NCI-H526 treated with DMSO at 0.1 percent for 48 hours (cell line): Measurements from ENCODE around the gene MYCT1.
"Not testable (repeated sequence)": the region's sequence is repeated elsewhere in the genome, so short reads cannot be mapped to it uniquely, and the experiment has no call there.

Source experiments
- DNase-seq: peaks from one replicate; lab custom pipeline; 2025; lab: John Stamatoyannopoulos, UW

The MYCT1 gene, protein sequence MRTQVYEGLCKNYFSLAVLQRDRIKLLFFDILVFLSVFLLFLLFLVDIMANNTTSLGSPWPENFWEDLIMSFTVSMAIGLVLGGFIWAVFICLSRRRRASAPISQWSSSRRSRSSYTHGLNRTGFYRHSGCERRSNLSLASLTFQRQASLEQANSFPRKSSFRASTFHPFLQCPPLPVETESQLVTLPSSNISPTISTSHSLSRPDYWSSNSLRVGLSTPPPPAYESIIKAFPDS

DNA sequence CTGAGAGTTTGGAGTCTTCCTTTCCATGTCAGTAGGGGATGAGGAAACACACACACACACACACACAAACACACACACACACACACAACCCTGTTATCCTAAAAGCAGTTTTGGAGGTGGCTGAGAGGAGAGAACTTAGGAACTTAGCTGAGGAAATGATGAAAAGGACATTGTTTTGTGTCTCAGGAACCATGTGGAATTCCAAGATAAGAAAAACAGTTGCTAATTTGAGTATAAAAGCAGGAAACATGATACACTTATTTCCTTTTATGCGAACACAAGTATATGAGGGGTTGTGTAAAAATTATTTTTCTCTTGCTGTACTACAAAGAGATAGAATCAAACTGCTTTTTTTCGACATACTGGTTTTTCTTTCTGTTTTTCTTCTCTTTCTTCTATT lies at the start of gene MYCT1:
Gene MYCT1 (plus strand): TSS at position 264 of the 400 bp plus-strand sequence. CDS start 6 bp downstream, at position 270.
- no peak for DNase-seq

DNA sequence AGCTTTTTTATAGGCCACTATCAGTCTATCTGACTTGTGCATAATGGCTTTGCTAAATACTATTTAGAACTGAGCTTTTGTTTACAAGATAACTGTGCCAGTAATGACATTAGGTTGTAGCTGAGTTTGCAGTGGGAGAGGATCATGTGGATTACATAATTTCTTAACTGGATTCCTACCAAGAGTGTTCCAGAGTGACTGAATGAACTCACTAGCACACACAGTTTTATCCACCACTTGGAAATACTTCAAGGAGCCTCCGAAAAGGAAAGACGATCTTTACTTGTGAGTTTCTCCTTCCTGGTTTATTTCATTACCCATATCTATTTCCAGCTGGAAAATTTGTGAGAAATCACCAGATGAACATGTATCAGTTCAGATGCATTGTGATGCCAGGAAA lies 49.6 kb upstream of the MYCT1 start:
- no peak for DNase-seq

DNA sequence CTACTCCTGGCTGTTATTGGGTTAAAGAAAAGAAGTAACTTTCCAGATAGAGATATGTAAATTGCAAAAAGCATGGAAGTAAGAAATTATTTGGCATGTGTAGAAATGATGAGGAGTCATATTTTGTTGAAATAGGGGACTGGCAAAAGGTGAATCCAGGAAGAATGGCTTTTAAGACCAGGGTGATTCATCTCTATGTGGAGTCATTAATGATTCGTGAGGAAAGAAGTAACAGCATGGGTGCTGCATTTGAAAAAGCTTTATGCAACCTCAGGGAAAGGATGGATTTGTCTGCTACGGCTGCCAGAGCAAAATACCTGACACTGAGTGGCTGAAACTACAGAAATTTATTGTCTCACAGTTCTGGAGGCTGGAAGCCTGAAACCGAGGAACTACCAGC lies 45.7 kb upstream of the MYCT1 start:
- no peak for DNase-seq

DNA sequence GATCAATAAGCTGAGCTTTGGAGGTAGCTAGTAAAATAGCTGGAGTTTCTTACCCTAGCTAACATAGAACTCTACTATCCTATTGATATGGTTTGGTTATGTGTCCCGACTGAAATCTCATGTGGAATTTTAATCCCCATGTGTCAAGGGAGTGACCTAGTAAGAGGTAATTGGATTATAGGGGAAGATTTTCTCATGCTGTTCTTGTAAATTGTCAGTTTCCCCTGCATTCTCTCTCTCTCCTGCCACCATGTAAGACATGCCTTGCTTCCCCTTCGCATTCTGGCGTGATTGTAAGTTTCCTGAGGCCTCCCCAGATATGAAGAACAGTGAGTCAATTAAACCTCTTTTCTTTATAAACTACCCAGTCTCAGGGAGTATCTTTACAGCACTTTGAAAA lies 35.9 kb upstream of the MYCT1 start:
- no peak for DNase-seq

DNA sequence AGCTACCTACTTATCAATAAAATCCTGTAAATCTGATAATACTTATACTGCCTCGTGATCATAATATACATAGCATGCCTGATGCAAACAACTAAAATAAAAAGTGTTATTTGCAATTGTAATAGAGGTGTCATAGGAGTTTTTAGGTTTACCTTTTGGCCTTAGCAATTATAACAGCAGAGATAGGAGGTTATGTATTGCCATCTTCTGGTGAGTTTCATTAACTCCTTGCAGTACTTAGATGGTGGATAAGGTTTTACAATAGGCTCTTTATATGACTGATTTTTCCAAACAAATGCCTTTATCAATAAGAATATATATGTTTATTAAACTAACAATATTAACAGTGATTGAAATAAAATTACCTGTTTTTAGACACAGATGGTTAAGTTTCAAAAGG lies 27.8 kb upstream of the MYCT1 start:
- no peak for DNase-seq

DNA sequence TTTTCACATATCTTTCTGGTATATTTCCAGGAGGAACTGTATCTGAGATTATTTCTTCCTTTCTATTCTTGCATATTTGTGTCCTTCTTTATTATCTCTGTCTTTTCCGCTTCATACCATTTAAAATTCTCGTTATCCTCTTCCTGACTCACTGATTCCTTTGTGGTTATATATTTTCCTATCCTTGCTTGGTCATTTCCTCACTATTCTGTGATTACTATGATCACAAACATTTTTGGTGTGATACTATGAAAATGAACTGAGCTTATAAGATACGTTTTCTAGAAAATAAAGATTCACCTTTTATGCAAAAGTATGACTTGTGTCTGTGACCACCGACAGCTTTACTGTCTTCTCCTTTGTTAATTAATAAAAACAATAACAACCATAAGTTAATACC lies 26.5 kb upstream of the MYCT1 start:
- DNase-seq: no peak

DNA sequence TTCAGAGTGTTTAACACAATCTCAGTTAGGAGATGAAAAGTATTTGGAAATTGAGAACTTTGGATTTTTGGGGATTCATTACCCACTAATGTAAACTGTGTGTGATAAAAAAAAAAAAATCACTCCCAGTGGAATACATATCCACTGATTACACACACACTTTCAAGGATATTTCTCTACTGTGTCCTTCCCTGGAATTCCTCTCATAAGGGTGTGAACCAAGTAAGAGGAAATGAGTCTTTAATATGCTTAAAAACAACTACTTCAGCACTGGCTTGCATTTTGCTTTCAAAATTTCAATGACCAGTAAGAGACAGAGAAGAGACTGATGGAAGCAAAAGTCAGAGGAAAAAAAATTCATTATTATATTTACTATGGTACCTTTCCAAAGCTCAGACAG lies 24.5 kb upstream of the MYCT1 start:
- no peak for DNase-seq

DNA sequence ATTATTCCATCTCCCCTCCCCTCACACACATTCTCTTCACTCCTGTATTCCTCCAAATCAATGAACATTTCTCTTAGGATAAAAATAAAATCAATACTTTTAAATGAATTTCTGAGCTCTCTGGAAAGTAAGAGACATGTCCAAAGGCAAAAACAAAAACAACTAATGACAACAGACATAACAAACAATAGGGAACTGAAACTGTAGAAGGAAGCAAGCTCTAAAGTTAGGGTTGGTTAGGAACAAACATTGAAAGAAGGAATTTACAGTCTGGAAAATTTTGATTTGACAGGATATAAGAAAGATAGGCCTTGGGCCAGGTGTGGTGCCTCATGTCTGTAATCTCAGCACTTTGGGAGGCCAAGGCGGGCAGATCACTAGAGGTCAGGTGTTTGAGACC lies 17.5 kb upstream of the MYCT1 start:
- DNase-seq: no peak

DNA sequence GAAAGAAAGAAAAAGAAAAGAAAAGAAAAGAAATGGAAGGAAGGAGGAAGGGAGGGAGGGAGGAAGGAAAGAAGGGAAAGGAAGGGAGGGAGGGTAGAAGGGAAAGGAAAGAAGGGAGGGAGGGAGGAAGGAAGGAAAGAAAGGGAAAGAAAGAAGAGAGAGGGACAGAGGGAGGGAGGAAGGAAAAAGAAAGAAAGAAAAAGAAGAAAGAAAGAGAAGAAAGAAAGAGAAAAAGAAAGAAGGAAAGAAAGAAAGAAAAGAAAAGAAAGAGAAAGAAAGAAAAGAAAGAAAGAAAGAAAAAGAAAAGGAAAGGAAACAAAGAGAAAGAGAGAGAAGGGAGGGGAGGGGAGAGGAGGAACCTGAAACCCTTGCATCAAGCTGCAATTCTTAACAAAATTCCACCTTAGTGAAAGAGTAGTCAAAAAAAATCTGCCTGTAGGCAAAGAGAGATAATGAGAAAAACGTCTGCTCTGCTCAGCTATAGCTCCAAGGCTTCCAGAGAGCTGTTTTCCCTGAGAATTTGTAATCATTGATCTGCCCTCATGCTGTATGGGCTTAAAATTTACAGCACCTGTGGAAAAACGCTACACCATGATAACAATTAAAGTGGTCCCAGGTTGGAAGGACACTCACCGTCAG lies 16.7 kb upstream of the MYCT1 start:
- no peak for DNase-seq

DNA sequence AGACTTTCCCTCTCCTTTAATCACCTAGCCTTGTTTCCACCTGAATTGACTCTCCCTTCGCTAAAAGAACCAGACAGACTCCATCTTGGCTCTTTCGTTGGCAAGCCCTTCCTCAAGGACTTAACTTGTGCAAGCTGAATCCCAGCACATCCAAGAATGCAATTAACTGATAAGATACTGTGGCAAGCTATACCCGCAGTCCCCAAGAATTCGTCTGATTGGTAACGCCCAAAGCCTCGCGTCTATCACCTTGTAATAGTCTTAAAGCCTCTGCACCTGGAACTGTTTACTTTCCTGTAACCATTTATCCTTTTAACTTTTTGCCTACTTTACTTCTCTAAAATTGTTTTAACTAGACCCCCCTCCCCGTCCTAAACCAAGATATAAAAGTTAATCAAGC lies 15.6 kb upstream of the MYCT1 start:
- no peak for DNase-seq

DNA sequence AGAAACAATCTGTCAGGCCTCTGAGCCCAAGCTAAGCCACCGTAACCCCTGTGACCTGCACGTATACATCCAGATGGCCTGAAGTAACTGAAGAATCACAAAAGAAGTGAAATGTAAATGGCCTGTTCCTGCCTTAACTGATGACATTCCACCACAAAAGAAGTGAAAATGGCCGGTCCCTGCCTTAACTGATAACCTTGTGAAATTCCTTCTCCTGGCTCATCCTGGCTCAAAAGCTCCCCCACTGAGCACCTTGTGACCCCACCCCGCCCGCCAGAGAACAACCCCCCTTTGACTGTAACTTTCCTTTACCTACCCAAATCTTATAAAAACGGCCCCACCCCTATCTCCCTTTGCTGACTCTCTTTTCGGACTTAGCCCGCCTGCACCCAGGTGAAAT lies 14.8 kb upstream of the MYCT1 start:
- DNase-seq: not testable (repeated sequence)

DNA sequence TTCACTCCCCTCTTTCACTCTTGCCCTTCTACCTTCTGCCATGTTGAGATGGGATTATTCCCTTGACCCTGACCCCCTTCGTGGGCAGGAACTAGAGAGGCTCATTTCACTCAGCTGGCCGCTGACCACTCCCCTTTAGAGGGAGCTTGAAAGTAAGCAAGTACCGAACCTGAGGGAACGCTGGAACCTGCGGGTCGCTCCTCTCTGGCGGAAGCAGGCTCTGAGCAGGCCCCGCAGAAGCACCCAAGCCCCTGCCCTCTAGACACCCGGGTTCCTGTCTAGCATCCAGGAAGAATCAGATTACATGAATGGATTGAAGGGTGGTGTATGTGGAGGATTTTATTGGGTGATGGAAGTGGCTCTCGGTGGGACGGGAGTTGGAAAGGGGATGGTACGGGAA lies 11.9 kb upstream of the MYCT1 start:
- no peak for DNase-seq

DNA sequence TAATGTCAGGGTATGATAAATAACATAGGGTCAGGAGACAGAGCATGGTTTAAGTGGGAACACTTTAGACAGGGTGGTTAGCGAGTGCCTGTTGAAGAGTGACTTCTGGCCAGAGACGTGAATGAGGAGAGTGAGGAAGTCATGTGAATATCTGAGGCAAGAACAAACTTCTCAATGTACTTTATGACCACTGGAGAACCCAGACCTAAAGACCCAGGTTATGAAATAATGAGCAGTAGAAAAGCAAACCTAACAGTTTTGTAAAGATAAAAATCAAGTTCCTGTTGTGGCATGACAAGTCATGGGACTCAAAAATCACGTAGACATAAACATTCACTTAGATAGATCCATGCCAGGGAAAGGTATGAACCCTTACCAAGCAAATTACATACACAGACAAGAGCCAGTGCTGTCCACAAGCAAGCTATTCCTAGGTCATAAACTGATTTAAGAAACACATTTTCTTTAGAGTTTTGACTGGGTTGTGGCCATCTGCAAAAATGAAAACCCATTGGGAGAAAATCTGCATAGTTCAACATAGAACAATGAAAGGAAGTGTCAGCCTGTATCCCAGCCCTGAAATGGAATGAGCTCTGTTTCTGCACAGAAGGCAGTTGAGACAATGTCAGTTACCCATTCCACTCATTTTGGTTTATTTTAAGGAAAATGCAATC lies 2.2 kb upstream of the MYCT1 start:
- no peak for DNase-seq

DNA sequence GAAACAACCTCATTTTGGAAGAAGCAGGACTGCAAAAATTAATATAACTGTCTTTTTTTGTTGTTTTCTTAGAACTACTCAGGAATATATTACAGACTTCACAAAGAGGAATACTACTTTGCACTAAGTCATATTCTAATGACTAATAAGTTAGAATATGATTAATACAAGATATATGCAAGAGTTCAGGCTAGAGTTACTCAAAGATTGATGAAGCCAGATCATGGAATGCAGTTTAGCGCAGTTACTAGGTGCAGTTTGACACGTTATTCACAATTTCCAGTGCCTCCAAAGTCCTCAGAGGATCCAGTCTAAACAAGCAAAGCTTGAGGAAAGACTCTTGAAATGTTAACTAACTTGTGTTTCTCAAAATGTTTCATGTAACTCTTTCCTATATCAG lies 1.2 kb upstream of the MYCT1 start:
- DNase-seq: no peak

DNA sequence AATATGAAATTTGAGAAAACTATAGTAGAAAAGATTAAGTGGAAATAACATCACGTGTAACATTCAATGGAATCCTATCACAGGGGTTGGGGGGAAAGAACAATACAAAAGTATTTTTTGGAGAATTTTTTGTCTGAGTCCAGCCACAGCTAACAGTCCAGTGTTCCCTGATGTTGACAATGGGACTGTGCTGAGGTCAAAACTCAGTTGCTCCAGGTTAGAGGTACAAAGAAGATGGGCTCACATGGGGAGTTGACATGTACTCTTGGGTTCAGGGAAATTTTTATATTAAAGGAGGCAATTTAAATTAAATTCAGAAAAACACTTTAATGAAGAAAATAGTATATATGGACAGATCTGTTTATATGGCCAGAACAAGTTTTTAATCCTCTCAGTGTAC lies 995 bp downstream of the MYCT1 start:
- no peak for DNase-seq

DNA sequence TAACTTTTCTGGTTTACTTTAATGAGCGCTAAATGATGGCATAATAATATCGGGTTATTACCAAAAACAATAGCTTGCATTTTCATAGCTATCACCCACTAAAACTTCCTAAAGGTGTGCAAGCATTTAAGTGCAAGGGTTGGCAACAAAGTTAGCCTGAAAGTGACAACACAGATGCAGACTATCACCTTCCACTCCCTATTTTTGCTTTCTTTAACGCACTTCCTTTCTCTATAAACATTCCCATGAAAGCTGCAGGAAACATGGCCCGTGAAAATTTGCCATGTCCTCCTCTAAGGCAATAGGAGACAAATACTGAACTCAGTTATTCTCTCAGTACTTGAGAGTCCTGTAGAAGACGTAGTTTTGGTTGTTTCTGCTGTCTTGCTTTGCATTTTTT lies 2.7 kb downstream of the MYCT1 start:
- no peak for DNase-seq

DNA sequence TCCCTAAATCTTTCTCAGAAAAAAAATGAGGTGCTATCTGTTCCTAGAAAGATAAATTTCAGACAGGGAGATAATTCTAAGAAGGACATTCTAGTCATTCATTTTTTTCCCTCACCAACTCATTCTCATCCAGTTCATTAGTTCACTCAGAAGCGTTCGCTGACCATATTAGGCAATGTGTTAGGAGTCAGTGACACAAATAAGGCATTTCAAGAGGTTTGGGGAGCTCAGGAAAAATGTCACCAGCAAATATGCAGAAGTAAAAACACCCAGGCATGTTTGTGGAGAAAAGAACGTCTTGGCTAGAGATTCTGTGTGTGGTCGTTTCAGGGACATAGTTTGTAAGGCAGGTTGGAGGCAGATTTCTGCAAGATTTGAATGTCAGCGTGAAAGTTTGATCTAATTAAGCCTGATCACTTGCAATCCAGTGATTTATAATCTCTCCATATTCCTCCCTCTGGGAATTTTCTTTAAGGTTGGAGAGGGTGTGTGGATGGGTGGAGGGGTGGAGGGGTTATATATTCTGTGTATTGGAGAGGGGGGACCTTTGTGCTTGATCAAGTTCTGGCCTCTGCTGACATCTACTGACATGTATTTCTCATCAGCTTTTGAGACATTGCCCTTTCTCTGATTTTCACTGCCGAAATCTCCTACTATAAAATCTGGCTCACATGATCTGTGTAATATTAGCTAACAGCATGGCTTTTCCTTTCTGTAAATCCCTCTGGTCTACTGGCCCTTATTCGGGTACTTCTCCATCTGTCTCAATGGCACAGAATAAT lies 3.6 kb downstream of the MYCT1 start:
- no peak for DNase-seq

DNA sequence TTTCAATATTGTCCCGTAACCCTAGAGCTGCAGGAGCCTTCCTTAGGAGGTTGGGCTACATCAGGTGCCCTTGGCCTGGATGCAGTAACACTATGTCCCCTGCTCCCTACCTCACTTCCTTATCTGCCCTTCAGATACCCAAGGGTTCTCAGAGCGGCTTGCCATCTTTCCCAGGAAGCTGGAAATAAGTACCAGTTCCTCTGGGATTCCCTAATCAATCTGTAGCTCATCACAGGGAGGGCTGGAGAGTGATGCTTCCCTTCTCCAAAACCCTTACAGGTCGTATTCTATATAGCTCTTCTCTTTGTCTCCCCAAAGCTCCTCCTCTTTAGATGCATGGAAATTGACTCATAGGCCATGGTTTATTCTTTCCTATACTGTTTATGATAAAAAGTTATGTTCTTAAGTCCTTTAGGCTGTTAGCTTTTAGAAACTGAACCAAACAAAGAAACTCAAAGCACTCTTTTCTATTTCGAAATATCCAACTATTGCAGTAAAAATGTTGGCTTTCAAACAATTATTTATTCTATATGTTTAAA lies 4.2 kb downstream of the MYCT1 start:
- no peak for DNase-seq

DNA sequence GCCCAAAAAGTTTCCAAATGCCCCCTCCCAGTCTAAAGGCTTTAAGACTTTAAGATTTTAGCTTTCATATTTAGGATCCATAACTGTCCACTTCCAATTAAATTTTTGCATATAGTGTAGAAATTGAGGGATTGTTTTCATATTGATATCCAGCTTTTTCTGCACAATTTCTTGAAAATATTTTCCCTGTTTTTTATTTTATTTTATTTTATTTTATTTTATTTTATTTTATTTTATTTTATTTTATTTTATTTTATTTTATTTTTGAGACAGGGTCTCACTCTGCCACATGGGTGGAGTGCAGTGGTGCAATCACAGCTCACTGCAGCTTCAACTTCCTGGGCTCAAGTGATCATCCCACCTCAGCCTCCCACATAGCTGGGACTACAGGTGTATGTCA lies 6.1 kb downstream of the MYCT1 start:
- DNase-seq: not testable (repeated sequence)

DNA sequence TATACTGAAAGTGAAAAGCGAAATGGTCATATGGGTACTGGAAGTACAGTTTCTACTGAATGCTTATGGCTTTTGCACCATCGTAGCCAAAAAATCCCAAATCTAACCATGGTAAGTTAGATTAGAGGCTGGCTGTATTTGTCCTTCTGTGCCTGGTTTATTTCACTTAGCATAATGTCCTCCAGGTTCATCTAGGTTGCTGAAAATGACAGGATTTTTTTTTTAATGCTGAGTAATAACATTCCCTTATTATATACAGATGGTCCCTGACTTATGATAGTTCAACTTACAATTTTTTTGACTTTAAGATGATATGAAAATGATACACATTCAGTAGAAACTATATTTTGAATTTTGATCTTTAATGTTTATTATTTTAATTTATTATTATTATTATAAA lies 7.6 kb downstream of the MYCT1 start:
- DNase-seq: no peak

DNA sequence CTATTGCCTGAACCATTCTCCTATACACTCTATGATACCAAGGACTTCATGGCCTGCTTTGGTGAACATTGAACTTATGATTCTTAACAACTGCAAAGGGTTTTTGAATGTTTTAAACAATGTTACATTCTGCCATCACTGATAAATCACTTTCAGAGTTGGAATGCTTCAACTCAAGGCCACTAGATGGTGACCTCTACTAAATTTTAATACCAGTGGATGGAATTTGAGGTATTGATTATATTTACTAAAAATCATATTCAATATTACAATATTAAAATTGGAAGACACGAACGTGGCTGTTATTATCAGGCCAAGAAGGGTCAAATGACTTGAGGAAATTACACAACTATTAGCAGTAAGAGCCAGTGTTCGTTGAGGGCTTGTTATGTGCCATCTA lies 18.6 kb downstream of the MYCT1 start:
- DNase-seq: no peak

DNA sequence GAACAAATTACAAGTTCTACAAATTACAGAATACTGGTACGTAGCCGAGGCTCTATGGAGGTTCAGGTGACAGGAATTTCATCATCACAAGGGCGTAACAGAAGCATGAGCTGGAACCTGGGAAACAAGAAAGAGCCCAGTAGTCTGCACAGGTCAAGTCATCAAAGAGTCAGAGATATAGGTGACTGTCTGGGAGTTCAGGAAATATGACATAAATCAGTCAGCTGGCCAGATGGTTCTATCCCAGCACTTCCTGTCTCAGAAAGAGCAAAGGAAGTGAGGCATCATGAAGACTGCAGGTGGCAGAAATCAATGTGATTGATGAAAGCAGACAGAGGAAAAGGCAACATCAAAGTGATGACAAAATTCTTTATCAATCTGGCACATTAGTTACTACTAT lies 23.3 kb downstream of the MYCT1 start:
- DNase-seq: no peak

DNA sequence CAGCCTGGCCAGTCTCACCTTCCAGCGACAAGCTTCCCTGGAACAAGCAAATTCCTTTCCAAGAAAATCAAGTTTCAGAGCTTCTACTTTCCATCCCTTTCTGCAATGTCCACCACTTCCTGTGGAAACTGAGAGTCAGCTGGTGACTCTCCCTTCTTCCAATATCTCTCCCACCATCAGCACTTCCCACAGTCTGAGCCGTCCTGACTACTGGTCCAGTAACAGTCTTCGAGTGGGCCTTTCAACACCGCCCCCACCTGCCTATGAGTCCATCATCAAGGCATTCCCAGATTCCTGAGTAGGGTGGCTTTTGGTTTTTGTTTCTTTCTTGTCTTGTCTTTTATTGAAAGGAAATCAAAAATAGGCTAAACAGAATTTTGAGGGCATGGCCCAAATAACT lies 24.3 kb downstream of the MYCT1 start:
- no peak for DNase-seq
